ENCODE measurements around the gene VPS33B.

The VPS33B gene

GRCh38 chr15:90967206-90967605 is 55.2 kb downstream of the VPS33B start:
- no peak overlapping the region for H3K9ac ChIP-seq (ENCODE audit: insufficient read length)
- DNase-seq (ENCODE audit: low read depth, low spot score): no peak
- no peak for TF ChIP-seq EZH2 (IDR thresholded peaks at IDR 0.05)
- no peak for TF ChIP-seq POLR2AphosphoS5 (IDR thresholded peaks at IDR 0.05; ENCODE audit: borderline replicate concordance, low read depth, low read length)
- TF ChIP-seq FOXP2 (optimal IDR thresholded peaks at IDR 0.05; ENCODE audit: control extremely low read depth, extremely low read length, insufficient read depth): no peak
- H3K27ac ChIP-seq: no peak overlapping the region
- H3K36me3 ChIP-seq (ENCODE audit: insufficient read depth, low read length): peaks cover 79% of the 10 kb centered on the region
- H3K4me3 ChIP-seq: no peak overlapping the region
- no peaks in the 10 kb centered on the region for H3K9me3 ChIP-seq (ENCODE audit: low read depth, low read length)

GRCh38 chr15:90966262-90966661 is 56.1 kb downstream of the VPS33B start:
- H3K4me3 ChIP-seq: no peak overlapping the region
- TF ChIP-seq POLR2AphosphoS5 (IDR thresholded peaks at IDR 0.05; ENCODE audit: borderline replicate concordance, low read depth, low read length): no peak
- no peak for TF ChIP-seq FOXP2 (optimal IDR thresholded peaks at IDR 0.05; ENCODE audit: control extremely low read depth, extremely low read length, insufficient read depth)
- no peak for TF ChIP-seq EZH2 (IDR thresholded peaks at IDR 0.05)
- H3K36me3 ChIP-seq (ENCODE audit: insufficient read depth, low read length): peaks cover 78% of the 10 kb centered on the region
- no peak overlapping the region for H3K9ac ChIP-seq (ENCODE audit: insufficient read length)
- DNase-seq (ENCODE audit: low read depth, low spot score): no peak
- H3K9me3 ChIP-seq (ENCODE audit: low read depth, low read length): no peaks in the 10 kb centered on the region
- no peak overlapping the region for H3K27ac ChIP-seq

GRCh38 chr15:90962021-90962420 is 60.4 kb downstream of the VPS33B start:
- Histone ChIP-seq H3K36me3 (ENCODE audit: insufficient read depth, low read length) (peaks cover 38% of the 10 kb centered on the region), H3K9ac (ENCODE audit: insufficient read length) (no peak overlapping the region), H3K9me3 (ENCODE audit: low read depth, low read length) (no peaks in the 10 kb centered on the region), H3K4me3 (no peak overlapping the region), H3K27ac (no peak overlapping the region)
- TF ChIP-seq POLR2AphosphoS5 (IDR thresholded peaks at IDR 0.05; ENCODE audit: borderline replicate concordance, low read depth, low read length) (no peak; the same call in 1 of the 2 replicates), FOXP2 (optimal IDR thresholded peaks at IDR 0.05; ENCODE audit: control extremely low read depth, extremely low read length, insufficient read depth) (no peak), EZH2 (IDR thresholded peaks at IDR 0.05) (no peak)
- no peak for DNase-seq (ENCODE audit: low read depth, low spot score)

GRCh38 chr15:90960298-90961091 is 61.9 kb downstream of the VPS33B start:
- Histone ChIP-seq H3K9ac (ENCODE audit: insufficient read length) (no peak overlapping the region), H3K4me3 (no peak overlapping the region), H3K9me3 (ENCODE audit: low read depth, low read length) (no peaks in the 10 kb centered on the region), H3K36me3 (ENCODE audit: insufficient read depth, low read length) (peaks cover 27% of the 10 kb centered on the region), H3K27ac (no peak overlapping the region)
- DNase-seq (ENCODE audit: low read depth, low spot score): no peak
- no peak for TF ChIP-seq EZH2 (IDR thresholded peaks at IDR 0.05)
- TF ChIP-seq POLR2AphosphoS5 (IDR thresholded peaks at IDR 0.05; ENCODE audit: borderline replicate concordance, low read depth, low read length): no peak; the same call in 1 of the 2 replicates
- TF ChIP-seq FOXP2 (optimal IDR thresholded peaks at IDR 0.05; ENCODE audit: control extremely low read depth, extremely low read length, insufficient read depth): no peak

GRCh38 chr15:90959894-90960293 is 62.5 kb downstream of the VPS33B start:
- no peak for DNase-seq (ENCODE audit: low read depth, low spot score)

GRCh38 chr15:90959028-90959595 is 63.3 kb downstream of the VPS33B start:
- no peak overlapping the region for H3K9ac ChIP-seq (ENCODE audit: insufficient read length)
- no peak overlapping the region for H3K4me3 ChIP-seq
- no peak for DNase-seq (ENCODE audit: low read depth, low spot score)
- TF ChIP-seq FOXP2 (optimal IDR thresholded peaks at IDR 0.05; ENCODE audit: control extremely low read depth, extremely low read length, insufficient read depth) (no peak), POLR2AphosphoS5 (IDR thresholded peaks at IDR 0.05; ENCODE audit: borderline replicate concordance, low read depth, low read length) (no peak), EZH2 (IDR thresholded peaks at IDR 0.05) (no peak)
- no peak overlapping the region for H3K27ac ChIP-seq
- no peaks in the 10 kb centered on the region for H3K9me3 ChIP-seq (ENCODE audit: low read depth, low read length)
- H3K36me3 ChIP-seq (ENCODE audit: insufficient read depth, low read length): peaks cover 15% of the 10 kb centered on the region

More at GRCh38 chr15:90959894-90960293, 62.5 kb downstream of the VPS33B start:
- Histone ChIP-seq H3K27ac (no peak overlapping the region), H3K9ac (ENCODE audit: insufficient read length) (no peak overlapping the region), H3K9me3 (ENCODE audit: low read depth, low read length) (no peaks in the 10 kb centered on the region), H3K4me3 (no peak overlapping the region), H3K36me3 (ENCODE audit: insufficient read depth, low read length) (peaks cover 22% of the 10 kb centered on the region)
- TF ChIP-seq EZH2 (IDR thresholded peaks at IDR 0.05): no peak
- no peak for TF ChIP-seq FOXP2 (optimal IDR thresholded peaks at IDR 0.05; ENCODE audit: control extremely low read depth, extremely low read length, insufficient read depth)
- TF ChIP-seq POLR2AphosphoS5 (IDR thresholded peaks at IDR 0.05; ENCODE audit: borderline replicate concordance, low read depth, low read length): no peak

GRCh38 chr15:90957791-90958190 is 64.6 kb downstream of the VPS33B start:
- H3K4me3 ChIP-seq: peak overlapping the region; percentile 76
- H3K27ac ChIP-seq: no peak overlapping the region
- no peak for DNase-seq (ENCODE audit: low read depth, low spot score)
- TF ChIP-seq FOXP2 (optimal IDR thresholded peaks at IDR 0.05; ENCODE audit: control extremely low read depth, extremely low read length, insufficient read depth) (no peak), EZH2 (IDR thresholded peaks at IDR 0.05) (no peak), POLR2AphosphoS5 (IDR thresholded peaks at IDR 0.05; ENCODE audit: borderline replicate concordance, low read depth, low read length) (no peak)
- H3K9me3 ChIP-seq (ENCODE audit: low read depth, low read length): no peaks in the 10 kb centered on the region
- H3K9ac ChIP-seq (ENCODE audit: insufficient read length): no peak overlapping the region
- H3K36me3 ChIP-seq (ENCODE audit: insufficient read depth, low read length): peaks cover 14% of the 10 kb centered on the region; the same call in 1 of the 2 replicates

- TF ChIP-seq EZH2 (IDR thresholded peaks at IDR 0.05) (no peak), POLR2AphosphoS5 (IDR thresholded peaks at IDR 0.05; ENCODE audit: borderline replicate concordance, low read depth, low read length) (no peak), FOXP2 (optimal IDR thresholded peaks at IDR 0.05; ENCODE audit: control extremely low read depth, extremely low read length, insufficient read depth) (no peak)
- no peak for DNase-seq (ENCODE audit: low read depth, low spot score)
- Histone ChIP-seq H3K9me3 (ENCODE audit: low read depth, low read length) (no peaks in the 10 kb centered on the region), H3K9ac (ENCODE audit: insufficient read length) (peak overlapping the region; percentile 75), H3K36me3 (ENCODE audit: insufficient read depth, low read length) (peaks cover 18% of the 10 kb centered on the region; the same call in 1 of the 2 replicates), H3K27ac (no peak overlapping the region), H3K4me3 (peak overlapping the region; percentile 76)
Measured at GRCh38 chr15:90957031-90957790, 65.2 kb downstream of the VPS33B start.

All from SK-N-MC (cell line).